Cardiac septum (tissue), 1 donor: ENCODE data around the gene FAM124B. TPM values are rescaled to one million over a fixed set of nuclear protein-coding genes. Genes with fewer than 3 reads are reported as not detected.

ENCODE experiments used
- DNase-seq: peaks from one replicate; pipeline ENCODE4 v3.0.0-alpha.2; 2020; ENCODE audit warnings: low spot score
- intact Hi-C: fragments of 100-400 bp; cut with DNase I; formaldehyde crosslinking; loops from one replicate; pipeline ENCODE4 v1.14.0; 2022
- long read RNA-seq: library from polyadenylated mRNA; unstranded; transcript quantifications from one replicate; pipeline ENCODE4 v2.0.0, GENCODE V29; 2021
- total RNA-seq: library from RNA; stranded (reverse); fragmentation: NEBNext Ultra II Directional; extraction: Animal tissue kit (Norgen Biotek cat#: 25700); gene quantifications from one replicate; pipeline ENCODE4 v1.2.1, GENCODE V29; 2021
- donor health status: DM: no; HTN: no; CAD: no.

FAM124B gene, protein sequence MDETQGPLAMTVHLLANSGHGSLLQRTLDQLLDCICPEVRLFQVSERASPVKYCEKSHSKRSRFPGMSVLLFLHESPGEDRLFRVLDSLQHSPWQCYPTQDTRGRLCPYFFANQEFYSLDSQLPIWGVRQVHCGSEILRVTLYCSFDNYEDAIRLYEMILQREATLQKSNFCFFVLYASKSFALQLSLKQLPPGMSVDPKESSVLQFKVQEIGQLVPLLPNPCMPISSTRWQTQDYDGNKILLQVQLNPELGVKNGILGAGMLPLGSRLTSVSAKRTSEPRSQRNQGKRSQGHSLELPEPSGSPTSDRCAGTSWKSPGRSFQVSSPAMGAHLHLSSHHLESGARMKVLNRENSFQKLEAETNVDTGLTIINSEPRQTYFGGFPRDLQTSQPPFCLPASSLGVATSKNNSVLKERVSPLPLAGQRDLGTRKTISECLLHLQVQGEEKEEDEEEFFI
- total RNA-seq, result 1.9 TPM
- long read RNA-seq, partial matches to known transcripts, result 0 of 4 reads
- long read RNA-seq, other reads (novel, unspliced or antisense), result 0 of 4 reads

DNA sequence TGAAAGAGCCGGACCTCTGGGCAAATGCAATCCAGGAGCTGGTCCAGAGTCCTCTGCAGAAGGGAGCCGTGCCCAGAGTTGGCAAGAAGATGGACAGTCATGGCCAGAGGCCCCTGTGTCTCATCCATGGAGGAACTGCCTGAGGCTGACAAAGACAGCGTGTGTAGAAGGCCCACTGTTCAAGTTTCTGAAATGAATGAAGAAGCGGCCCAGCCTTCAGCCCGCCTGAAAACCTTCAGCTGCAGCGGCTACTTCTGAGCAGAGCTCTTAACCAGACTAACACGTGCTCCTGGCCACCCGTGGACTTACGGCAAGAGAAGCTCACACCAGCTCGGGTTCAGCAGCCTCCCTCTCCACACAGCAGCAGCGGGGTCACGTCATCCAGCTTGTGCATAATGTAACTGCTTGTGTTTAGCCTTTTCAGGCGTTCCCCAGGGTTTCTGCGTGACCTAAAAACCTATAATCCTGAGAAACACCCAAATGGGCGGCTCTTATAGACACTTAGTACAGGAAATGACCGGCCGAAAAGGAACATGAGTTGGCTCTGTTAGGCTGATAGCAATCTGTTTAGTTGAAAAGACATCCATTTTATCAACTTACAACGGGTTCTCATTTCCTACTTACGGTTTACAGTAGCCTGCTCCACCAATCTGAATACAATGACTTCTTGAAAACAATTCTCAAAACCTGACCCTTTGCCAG, at the start of gene FAM124B:
Gene FAM124B (minus strand): TSS at position 467 of the 702 bp plus-strand sequence. CDS start 339 bp downstream, at position 128.
- DNase-seq, result peak; percentile 88
- intact Hi-C loops, result no loop called here

DNA sequence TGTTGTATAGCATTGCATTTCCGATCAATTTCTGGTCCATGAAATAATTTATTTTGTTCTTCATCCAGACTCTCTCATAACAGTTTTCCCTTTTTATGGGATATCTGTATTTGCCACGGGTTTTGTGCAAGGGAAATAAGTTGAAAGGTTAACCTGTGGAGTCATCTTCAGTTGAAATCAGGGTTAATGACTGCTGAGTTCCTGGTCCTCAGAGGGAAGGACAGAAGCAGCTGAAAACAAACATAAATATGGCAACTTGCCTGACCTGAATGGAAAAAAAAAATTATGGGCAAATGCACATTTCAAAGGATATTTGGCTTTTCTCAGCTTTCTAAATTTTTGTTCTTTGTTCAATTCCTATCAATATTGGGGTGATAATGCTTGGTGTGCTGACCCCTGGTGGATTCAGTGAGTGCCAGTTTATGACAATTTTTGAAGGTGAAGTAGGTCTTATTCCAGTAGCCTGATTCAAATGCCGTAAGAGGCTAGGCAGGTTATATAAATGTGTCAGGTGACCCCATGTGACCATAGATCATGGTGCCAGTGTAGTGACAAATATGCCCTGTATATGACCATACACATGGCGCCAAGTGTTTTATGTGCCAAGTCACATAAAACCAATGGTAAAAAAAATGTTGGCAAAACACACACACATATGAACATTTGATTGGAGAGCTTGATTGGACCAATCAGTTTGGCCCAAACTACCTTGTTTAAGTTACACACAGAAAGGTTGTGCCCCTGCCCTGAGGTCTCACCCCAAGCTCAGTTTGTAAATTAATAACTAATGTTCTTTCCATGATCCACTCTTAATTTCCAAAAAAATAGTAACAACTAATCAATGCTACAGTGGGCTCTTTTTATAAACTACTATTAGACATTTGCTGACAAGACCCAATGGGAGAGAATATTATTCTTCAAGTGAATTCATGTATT, 47.6 kb upstream of the FAM124B start:
- no peak for DNase-seq
- intact Hi-C loops, result loop anchor here (5.0 to 10.0 kb wide), 2 partner anchors 82 to 195 kb away; no protein-coding TSS in a partner anchor

DNA sequence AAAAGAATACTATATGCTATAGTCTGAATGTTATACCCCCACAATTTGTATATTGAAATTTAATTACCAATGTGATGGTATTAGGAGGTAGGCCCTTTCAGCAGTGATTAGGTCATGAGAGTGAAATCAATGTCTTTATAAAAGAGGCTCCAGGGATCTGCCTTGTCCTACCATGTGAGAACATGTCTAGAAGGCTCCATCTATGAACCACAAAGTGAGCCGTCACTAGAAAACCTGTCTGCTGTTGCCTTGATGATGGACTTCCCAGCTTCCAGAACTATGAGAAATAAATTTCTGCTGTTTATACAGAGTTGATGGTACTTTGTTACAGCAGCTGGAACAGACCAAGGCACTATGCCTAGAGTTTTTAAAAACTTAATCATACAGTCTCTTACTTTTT, 46.3 kb upstream of the FAM124B start:
- intact Hi-C loops, result no loop called here
- DNase-seq, result no peak

DNA sequence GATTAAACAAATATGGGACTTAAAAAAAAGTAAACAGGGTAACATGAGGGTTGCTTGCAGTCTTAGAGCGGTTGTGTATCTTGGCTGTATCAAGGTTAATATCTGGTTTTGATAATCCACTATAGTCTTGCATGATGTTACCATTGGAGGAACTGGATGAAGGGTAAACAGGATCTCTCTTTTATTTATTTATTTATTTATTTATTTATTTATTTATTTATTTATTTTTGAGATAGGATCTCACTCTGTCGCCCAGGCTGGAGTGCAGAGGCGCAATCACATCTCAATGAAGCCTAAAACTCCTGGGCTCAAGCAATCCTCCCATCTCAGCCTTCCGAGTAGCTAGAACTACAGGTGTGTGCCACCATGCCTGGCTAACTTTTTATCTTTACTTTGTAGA, 42.9 kb upstream of the FAM124B start:
- no peak for DNase-seq
- intact Hi-C loops, result no loop called here

DNA sequence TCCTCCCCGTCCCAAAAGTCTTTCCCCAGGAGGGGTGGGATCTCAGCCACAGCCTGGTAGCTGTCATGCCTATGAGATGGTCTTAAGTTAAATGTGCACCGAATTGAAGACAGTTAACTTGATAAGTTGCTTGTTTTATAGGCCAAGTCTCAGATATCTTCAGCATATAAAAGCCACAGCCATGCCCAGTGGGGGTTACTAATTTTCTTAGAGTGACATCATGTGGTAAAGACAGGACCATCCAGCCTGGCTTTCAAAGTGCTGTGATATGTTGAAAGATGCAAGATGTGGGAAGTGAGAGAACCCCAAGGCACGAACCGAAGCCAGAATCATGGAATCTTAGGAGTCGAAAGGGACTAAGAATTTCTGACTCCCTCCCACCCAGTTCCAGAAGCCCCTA, 42.1 kb upstream of the FAM124B start:
- DNase-seq, result no peak
- intact Hi-C loops, result no loop called here

DNA sequence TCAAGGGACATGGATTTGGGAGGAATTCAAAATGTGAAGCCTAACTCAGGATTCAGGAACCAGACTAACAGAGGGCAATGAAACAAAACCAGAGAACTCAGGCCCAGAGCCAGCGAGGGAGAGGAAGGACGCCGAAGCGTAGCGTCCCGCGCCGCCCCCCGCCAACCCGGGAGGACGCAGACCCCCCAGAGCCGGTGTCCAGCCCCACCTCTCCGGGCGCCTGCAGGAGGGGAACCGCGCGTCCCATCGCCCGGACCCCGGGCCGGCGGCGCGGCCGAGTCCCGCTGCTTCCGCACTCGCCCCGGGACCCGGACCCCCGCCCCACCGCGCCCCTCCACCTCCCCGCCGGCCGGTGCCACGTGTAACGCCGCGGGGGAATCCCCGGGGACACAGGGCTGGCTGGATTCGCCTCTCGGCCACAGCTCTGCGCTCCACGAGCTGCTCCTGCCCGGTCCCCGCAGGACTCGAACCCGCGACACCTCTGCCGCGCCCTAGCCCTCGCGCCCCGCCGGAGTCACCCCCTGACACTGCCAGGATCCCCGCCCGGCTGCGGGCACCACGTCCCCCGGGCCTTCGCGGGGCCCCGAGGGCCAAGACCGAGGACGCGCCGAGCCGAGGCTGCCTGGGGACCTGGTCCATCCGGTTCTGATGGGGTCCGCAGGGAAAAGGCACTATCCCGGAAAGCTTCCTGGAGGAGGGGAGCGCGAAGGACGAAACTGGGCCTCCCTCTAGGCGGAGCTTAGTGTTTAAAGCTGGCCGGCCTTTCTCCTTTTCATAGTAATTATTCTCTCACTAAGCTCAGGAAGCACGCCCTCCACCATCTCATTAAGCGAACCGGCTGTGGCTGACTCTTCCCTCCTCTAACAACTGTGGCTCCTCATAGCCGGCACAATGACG, 40.4 kb upstream of the FAM124B start:
- no peak for DNase-seq
- intact Hi-C loops, result no loop called here

DNA sequence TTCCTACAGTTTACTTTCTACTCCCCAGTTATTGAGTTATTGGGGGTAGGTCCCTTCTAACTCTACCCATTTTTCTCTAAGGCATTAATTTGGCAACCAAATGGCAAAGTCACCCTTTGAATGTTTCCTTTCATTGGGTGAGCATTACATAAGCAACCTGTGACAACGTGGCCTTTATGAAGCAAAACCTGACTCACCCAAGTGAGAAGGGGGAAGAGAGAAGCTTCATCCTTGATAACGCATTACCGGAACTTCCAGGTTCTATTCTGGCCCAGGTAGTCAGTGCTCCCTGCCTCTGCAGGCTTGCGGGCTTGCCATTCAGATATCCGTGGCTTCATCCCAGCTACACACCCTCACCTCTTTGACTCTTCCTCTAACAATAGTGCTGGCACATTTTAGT, 39.1 kb upstream of the FAM124B start:
- intact Hi-C loops, result no loop called here
- DNase-seq, result no peak

DNA sequence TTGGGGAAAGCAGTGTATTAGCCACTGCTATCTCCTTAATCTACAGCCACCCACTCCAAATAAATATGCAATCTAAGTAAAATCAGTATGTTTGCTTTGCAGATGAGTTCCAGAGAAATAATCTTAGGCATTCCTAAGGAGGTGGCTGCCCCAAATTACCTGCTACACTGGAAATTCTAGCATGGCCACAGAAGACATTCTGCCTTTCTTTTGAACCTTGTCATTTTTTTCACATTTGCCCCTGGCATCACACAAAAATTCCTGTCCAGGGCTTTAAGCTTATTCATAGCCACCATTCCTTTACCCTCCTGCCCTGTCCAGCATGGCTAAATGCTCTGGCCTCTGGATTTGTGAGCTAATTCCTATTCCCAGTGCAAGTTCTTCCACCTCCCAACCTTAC, 36.8 kb upstream of the FAM124B start:
- no peak for DNase-seq
- intact Hi-C loops, result no loop called here

DNA sequence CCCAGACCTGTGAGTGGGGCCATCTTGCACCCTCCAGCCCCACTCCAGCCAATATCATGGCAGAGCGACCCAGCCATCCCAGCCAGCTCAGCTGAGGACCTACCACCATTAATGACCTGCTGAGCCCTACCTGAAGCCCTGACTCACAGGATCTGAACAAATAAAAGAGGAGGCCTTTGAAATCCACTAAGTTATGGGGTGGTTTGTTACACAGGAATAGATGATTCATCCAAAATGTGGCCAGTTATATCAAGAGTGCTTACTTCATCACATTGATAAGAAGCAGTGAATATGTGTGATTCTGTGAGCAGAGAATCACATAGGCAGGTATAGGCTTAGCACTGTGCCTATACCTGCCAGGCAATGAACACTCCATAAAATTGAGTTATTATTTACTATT, 34.7 kb upstream of the FAM124B start:
- intact Hi-C loops, result no loop called here
- no peak for DNase-seq

DNA sequence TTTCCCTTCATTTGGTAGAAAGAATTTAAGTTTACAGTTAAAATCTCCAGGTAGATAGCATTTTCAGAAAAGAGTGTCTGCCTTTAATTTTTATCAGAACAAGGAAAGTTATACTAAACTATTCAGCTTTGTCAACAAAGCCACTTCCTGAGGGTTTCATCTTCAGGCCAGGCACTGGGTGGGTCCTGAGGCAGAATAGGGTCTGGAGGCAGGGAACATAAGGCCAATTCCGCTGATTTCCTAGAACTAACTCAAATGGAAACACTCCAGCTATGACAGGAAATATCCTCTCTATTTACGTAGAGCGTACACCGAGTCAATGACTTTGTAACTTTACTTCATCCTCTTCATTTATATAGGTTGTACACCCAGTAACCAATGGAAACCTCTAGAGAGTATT, 32.7 kb upstream of the FAM124B start:
- no peak for DNase-seq
- intact Hi-C loops, result no loop called here

DNA sequence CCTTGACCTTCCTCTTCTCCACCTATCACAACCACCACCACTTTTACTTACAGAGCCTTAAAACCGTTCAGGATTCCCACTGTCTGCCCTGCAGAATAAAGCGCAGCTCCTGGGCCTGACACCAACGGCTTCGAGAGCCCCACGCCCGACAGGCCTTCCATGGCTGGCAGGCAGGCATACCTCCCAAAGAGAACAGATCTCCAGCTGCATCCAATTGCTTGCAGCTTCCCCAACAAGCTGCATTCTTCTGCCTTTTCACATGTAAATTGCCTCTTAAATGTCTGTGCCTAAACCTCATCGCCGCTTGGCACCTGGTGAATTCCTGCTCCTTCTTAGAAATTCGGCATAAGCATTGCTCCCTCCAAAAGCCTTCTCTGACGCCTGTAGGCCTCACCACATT, 31.5 kb upstream of the FAM124B start:
- no peak for DNase-seq

DNA sequence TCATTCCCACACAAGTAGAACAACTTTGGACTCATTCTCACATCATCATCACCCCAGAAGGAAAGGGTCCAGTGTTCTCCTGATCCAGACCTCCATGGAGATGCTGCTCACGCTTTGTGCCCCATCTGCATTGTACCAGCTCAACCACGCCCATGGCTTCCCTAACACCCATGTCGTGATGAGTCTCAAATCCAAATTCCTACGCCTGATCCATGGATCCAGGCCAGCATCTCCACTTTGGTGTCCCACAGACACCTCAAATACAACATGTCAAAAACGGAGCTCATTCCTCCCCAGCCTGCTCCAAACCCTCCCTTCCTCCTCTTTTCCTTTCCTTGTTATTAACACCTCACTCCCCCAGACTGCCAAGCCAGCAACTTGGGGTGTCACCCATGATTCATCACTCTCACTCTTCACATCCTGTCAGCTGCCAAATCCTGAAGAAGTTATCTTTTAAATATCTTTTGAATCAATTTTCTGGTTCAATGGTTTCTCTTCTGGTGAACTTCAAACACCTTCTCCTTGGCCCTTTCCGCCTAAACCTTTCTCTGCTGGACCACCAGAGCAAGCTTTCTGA, 30.2 kb upstream of the FAM124B start:
- no peak for DNase-seq
- intact Hi-C loops, result no loop called here

More for the DNA sequence above, 31.5 kb upstream of the FAM124B start:
- intact Hi-C loops, result no loop called here

DNA sequence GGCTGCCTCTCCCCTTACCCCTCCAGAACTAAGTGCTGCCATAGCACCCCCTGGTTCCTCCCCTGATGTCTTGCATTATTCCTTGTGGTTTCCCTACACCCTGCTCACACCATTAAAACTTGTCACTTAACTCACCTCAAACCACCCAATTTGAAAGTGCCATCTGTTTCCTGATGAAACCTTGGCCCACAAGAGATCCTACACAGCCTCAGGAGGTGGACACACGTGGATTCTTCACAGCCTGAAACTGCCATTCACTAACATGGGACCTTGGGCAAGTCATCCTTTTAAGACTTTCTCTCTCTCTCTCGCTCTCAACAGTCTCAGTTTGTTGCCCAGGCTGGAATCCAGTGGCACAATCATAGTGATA, 27.5 kb upstream of the FAM124B start:
- DNase-seq, result no peak
- intact Hi-C loops, result no loop called here

DNA sequence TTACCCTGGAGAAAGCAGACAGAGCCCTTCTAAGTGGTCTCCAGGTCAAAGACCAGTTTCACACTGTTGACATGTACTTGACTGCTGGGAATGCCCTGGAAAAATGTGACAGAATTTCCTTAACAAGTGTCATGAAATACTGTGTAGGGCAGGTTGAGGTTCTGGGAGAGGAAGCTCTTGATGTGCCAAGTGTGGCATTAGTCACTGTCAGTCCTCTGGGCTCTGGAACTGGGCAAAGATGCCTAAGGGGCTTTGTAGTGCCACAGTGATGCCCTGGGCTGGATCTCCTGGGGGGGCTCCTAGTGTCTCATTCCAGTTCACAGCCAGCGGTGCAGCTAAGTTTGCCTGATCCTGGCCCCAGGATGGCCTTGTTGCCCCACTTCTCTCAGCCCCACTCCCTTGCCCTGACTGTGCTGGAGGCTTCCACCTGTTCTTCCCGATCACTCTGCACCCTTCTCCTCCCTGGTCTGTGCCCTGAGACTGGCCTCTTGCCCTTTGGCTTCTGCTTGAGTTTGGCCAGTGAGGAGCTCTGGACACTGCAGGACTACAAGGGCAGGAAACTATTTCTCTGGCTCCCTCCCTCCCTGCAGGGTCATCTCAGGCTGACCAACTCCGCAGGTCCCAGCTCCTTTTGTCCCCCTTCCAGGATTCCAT, 27.0 kb upstream of the FAM124B start:
- DNase-seq, result no peak
- intact Hi-C loops, result no loop called here

DNA sequence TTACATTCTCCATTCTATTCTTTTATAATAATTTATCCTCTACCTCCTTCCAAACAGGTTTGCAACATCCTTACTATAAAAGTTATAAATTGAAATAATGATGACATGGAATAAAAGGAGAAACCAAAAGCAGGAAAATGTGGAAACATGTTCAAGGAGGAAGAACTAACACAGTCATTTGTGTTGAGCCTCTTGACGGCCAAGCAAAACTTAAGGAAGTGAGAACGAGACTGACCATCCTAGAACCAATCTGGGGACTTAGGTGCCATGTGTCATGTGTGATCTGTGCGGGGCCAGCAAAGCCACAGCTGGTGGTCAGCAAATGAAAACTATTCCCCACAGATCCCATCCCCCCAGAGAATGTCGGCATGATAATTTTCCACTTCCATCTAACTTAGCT, 25.6 kb upstream of the FAM124B start:
- no peak for DNase-seq
- intact Hi-C loops, result no loop called here

DNA sequence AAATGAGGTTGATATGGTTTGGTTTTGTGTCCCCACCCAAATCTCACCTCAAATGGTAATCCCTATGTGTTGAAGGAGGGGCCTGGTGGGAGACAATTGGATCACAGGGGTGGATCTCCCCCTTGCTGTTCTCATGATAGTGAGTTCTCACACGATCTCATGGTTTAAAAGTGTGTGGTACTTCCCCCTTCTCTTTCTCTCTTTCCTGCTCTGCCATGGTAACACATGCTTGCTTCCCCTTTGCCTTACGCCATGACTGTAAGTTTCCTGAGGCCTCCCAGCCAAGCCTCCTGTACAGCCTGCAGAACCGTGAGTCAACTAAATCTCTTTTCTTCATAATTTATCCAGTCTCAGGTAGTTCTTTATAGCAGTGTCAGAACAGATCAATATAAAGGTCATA, 24.7 kb upstream of the FAM124B start:
- no peak for DNase-seq
- intact Hi-C loops, result no loop called here

DNA sequence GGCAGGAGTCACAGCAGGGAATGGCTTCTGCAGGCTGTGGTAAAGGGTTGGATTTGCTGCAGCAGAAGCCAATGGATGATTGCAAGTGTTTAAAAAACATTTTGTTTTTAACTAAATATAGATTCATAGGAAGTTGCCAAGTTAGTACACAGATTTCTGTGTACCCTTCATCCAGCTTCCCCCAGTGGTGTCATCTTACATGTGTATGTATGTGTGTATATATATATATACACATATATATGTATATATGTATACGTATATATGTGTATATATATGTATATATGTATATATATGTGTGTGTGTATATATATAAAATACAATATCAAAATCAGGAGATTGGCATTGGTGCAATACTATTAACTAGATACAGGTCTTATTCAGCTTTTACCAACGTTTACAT, 19.2 kb upstream of the FAM124B start:
- no peak for DNase-seq
- intact Hi-C loops, result no loop called here

DNA sequence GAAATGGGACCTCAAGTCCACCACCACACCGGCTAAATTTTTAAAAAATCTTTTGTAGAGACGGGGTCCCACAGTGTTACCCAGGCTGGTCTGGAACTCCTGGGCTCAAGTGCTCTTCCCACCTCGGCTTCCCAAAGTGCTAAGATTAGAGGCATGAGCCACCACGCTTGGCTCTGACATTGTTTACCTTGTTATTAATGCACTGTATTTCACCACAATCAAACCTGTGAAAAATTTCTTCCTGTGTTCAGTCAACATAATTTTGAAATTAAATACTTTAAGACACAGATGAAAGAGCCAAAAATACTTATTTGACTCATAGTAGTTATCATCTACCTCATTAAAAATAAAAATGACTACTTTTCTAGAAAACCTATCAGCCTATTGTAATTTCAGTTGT, 16.0 kb upstream of the FAM124B start:
- DNase-seq, result no peak
- intact Hi-C loops, result no loop called here
